ENCODE data around the gene ISOC2.
"Not testable (repeated sequence)": the region's sequence is repeated elsewhere in the genome, so short reads cannot be mapped to it uniquely, and the experiment has no call there.

The ISOC2 gene

GRCh38 chr19:55436847-55437246 is 24.6 kb downstream of the ISOC2 start:
- DNase-seq, result no peak

DNA sequence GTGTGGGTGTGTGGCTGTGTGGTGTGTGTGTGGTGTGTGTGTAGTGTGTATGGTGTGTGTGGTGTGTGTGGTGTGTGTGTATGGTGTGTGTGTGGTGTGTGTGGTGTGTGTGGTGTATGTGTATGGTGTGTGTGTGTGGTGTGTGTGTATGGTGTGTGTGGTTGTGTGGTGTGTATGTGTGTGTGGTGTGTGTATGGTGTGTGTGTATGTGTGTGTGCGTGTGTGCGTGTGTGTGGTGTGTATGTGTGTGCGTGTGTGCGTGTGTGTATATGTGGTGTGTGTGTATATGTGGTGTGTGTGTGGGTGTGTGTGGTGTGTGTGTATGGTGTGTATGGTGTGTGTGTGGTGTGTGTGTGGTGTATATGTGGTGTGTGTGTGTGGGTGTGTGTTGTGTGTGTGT is 26.4 kb downstream of the ISOC2 start:
- DNase-seq, result no peak

DNA sequence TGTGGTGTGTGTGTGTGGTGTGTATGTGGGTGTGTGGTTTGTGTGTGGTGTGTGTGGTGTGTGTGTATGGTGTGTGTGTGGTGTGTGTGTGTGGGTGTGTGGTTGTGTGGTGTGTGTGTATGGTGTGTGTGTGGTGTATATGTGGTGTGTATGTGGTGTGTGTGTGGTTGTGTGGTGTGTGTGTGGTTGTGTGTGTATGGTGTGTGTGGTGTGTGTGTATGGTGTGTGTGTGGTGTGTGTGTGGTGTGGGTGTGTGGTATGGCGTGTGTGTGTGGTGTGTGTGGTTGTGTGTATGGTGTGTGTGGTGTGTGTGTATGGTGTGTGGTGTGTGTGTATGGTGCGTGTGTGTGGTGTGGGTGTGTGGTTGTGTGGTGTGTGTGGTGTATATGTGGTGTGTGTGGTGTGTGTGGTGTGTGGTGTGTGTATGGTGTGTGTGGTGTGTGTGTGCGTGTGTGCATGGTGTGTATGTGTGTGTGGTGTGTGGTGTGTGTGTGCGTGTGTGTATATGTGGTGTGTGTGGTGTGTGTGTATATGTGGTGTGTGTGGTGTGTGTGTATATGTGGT is 27.0 kb downstream of the ISOC2 start:
- no peak for DNase-seq

GRCh38 chr19:55433292-55433691 is 28.1 kb downstream of the ISOC2 start:
- DNase-seq, result no peak

DNA sequence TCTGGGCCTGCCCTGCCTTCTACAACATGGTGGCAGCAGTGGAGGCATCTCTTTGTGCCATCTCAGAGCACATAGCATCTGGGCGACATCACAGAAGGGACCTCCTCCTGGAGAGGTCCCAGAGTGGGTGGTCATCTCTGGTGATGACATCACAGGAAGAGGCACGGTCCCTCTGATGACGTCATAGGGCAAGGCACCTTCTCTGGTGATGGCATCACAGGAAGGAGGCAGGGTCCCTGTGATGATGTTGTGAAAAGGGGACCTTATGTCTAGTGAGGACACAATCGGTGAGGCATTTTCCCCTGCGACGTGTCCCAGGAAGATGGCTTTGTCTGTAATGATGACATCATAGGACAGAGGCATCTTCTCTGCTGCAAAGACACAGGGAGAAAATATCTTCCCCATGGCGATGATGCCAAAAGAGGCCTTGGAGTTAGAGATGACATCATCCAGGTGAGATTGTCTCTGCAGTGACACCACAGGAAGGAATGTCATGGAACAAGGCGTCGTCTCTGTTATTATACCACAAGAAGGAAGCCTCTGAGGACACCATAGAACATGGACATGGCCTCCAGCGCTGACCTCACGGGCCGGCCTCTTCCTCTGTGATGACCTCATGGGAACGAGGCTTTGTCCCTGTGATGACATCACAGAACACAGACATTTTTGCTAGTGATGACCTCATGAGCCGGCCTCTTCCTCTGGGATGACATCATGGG is 29.0 kb downstream of the ISOC2 start:
- DNase-seq, result no peak

DNA sequence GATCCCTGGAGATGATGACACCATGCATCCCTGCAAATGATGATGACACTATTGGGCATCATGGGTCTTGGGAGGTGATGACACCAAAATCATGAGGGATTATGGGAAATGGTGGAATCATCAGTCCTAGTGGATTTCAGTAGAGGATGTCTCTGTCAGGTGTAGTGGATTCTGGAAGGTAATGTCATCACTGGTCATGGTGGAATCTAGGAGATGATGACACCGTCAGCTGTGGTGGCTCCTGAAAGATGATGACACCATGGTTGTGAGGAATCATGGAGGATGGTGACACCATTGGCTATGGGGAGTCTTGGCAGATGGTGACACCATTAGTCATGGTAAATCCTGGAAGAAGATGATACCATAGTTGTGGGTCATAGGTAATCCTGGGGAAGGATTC is 30.3 kb downstream of the ISOC2 start:
- no peak for DNase-seq

- no peak for DNase-seq
These were observed 35.4 kb downstream of the ISOC2 start for GRCh38 chr19:55426042-55426441.

- no peak for DNase-seq
These were observed 36.9 kb downstream of the ISOC2 start for GRCh38 chr19:55424518-55424917.

DNA sequence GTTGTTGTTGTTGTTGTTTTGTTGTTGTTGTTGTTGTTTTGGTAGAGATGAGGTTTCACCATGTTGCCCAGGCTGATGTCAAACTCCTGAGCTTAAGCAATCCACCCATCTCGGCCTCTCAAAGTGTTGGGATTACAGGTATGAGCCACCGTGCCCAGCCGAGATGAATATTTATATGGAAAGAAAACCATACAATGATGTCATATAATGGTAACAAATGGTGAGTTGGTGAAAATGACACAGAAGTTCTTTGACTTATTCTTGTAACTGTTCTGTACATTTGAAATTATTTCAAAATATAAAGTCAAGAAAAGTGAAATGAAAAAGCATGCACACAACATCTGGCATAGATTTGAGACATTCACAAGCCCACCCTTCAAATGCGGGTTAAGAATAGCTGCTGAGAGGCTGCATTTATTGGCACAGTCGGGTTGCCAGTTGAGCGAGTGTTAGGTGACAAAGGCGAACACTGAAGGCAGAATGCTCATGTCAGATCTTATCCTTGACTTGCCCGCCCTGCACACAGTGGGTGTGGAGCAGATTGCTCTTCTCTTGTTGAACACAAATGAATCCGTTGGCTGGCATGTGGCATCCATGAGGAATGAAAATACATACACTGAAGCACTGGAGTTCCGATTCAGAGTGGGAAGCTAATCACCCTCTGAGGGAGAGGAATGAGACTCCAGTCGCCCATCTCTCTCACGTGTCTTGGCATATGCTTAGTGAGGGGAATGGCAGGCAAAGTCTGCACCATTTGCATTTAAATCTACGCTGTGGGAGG is 38.0 kb downstream of the ISOC2 start:
- no peak for DNase-seq

DNA sequence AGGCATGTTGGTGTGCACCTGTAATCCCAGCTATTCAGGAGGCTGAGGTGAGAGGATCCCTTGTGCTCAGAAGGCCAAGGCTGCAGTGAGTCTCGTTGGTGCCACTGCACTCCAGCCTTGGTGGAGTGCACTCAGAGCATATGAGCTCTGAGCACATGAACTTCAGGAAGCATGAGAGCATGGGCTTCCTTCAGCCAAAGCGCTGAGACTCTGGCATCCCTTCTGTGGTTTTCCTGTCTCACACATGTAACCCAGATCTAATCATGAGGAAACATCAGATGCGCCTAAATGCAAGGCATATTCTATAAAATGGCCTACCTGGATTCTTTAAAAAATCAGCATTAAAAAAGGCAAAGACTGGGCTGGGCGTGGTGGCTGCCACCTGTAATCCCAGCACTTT is 40.2 kb downstream of the ISOC2 start:
- DNase-seq, result not testable (repeated sequence)

DNA sequence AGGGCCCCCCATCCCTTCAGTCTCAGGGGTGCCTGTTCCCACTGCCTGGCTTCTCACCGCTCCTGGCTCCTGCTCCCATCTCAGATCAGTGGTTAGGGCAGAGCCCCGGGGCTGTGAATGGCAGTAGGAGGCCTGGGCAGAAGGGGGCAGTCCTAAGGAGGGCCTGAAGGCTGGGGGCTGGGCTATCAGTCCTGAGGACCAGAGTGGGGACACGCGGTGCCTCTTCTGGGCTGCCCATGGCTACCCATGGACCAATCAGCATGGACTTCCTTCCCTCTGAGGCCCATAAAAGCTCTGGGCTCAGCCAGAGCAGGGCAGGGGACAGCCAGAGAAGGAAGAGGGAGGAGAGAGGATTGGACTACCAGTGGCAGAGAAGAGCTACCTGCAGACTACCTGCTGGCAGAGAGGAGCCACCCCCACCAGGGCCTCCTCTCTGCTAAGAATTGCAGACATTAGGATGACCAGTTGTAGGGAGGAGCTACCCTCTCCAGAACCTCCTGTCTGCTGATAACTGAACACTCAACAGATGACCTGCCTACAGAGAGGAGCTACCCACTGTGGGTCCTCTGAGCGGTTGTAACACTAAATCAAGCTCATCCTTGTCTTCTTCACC is 41.7 kb downstream of the ISOC2 start:
- DNase-seq, result no peak

- no peak for DNase-seq
These were observed 42.3 kb downstream of the ISOC2 start for GRCh38 chr19:55419103-55419502.

DNA sequence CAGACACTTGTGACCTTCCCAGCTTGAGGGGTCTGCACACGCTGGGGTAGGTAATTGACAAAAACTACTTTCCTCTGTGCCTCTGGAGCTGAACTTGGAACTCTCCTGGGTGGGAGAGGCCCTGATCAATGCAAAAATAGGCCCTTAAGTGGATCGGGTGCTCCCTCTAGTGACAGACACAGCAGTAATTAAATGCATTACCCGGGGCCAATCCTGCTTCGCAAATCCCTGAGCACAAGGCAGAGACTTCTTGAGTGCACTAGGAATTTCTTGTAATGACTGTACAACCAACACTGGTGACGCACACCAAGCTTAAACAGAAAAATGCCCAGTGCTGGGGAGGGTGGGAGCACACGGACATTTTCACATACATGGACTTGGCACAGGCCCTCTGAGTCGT is 43.3 kb downstream of the ISOC2 start:
- DNase-seq, result peak; percentile 63

DNA sequence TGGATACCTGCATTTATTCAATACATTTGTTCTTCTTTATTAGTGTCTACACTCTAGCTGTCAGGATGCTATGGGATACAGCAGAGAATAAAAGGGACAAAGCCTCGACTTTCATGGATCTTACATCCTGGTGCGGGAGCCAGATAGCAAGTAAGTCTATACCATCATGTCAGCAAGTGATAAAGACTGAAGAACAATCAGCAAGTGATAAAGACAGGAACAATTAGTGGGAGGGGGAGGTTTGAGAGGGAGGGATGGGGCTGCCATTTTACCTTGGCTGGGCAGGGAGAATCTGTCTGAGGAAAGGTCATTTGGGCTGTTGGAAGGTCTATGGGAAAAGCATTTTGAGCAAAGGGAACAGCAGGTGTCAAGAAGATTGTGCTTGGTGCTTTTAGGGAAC is 51.3 kb downstream of the ISOC2 start:
- no peak for DNase-seq

DNA sequence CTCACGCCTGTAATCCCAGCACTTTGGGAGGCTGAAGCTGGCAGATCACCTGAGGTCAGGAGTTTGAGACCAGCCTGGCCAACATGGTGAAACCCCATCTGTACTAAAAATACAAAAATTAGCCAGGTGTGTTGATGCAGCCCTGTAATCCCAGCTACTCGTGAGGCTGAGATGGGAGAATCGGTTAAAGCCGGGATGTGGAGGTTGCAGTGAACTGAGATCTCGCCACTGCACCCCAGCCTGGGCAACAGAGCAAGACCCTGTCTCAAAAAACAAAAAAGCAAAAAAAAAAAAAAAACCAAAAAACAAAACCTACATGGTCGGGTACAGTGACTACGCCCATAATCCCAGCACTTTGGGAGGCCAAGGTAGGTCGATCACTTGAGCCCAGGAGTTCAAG is 52.3 kb downstream of the ISOC2 start:
- not testable (repeated sequence) for DNase-seq

GRCh38 chr19:55408533-55408872 is 52.9 kb downstream of the ISOC2 start:
- no peak for DNase-seq

GRCh38 chr19:55407800-55408532 is 53.5 kb downstream of the ISOC2 start:
- peak; percentile 97 for DNase-seq

- not testable (repeated sequence) for DNase-seq
These were observed 54.0 kb downstream of the ISOC2 start, which contains the start of gene UBE2S for GRCh38 chr19:55407550-55407799. Gene UBE2S (minus strand): TSS chr19:55407788. CDS start chr19:55407589, 199 bp downstream.

DNA sequence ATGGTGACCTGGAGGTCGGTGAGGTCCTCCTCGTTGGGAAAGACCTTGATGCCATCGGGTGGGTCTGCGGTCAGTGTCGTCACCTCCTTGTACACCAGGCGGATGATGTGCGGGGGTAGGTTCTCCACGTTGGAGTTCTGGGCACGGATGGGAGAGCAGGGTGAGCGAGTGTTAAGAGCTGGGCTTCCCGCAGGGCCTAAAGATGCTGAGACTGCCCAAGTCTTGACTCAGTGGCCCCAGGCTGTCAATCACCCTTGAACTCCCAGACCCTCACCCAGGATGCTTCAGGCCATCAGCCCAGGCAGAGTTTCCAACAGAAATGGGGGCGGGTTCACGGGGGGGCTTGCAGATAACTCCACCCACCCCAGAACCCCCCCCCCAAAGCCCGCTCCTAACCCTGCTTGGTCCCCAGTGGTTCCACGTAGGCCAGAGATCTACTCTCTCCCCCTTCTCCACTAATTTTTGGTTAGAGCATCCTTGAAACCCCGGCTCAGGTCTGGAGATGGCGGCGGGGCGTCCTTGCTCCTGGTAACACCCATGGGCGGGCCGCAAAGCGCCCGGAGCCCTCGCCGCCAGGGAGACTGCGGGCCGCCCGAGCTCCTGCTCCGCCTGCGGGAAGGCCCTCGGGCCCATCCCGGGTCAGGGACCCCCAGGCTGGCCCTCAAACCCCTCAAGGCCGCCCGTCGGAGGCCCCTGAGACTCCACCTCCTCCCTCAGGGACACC is 54.5 kb downstream of the ISOC2 start:
- peak; percentile 56 for DNase-seq

GRCh38 chr19:55406091-55406825 is 55.2 kb downstream of the ISOC2 start:
- DNase-seq, result no peak

DNA sequence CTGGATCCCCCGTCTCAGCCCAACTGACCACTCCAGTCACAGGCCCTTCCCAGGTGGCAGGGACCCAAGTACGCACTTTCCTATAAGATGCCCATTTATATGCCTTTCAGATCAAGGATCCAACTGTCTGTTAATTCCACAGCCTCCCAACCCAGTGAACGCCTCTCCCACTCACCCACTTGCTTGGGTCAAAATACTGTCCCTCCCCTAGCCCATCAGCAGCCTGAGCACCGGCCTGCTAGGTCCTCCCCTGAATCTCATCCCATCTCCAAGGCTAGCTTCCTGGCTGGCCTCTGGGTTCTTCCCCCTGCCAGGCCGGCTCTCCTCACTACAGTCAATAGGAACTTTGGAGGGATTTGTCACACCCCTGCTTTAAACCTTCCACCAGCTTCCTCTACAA is 55.8 kb downstream of the ISOC2 start:
- no peak for DNase-seq
